HG02610 (cell line): ENCODE results near the gene PLXNB2.
"Not testable (repeated sequence)": the region's sequence is repeated elsewhere in the genome, so short reads cannot be mapped to it uniquely, and the experiment has no call there.

Source experiments
- ATAC-seq: cut with Tn5 transposase; IDR thresholded peaks from one replicate; pipeline ENCODE4 v1.9.1; 2021; ENCODE audit warnings: mild to moderate bottlenecking, moderate library complexity; ENCODE audit not compliant: unreplicated experiment

Gene PLXNB2

DNA sequence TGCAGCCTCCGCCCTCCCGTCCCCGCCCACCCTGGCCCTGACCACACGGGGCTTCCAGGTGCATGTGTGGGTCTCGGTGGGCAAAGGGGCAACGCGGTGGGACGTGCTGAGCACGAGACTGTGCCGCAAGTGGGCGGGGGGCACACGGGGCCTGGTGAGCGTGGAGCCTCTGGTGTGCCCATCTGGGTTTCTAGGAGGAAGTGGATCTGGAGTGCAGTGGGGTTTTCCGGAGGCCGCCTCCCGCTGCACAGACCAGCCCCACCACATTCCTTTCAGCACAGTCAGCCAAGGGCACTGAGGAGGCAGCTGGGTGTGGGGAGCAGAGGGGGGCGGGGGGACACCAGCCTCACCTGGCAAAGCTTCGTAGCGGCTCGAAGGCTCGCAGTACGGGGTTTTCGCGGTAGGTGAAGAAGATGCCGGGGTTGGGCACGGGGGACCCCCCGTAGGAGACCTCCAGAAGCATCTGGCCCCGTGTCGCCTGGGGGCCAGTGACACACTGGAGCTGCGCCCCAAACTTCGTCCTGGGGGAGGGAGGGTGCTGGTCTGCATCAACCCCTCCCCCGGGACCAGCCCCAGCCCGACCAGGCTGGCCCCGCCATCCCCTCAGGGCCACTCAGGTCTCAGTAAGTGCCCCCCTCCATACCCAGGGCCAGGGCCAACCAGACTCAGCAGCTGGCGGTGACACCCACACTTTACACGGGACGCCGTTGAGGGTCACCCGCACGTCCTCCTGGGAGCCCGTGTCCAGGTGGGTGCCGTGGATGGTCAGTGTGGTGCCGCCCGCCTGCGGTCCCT lies 24.9 kb downstream of the PLXNB2 start:
- ATAC-seq: no peak

DNA sequence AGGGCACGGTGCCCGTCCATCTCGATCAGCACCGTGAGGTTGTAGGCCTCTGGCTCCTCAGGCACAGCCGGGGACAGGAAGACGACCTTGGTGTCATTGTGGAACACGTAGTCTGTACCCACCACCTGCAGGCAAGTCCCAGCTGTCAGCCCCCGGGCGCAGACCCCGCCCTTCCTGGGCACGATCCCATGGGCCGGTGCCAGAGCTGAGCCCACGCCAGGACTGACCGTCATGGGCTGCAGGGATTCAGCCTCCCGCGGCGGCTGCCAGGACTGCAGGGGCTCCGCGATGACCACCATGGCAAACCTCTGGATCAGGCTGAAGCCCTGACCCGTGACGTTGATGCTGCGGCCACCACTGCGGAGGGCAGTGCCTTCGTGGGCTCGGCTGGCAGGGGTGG lies 25.5 kb downstream of the PLXNB2 start:
- no peak for ATAC-seq

GRCh38 chr22:50281384-50281760 lies 26.1 kb downstream of the PLXNB2 start:
- no peak for ATAC-seq

- ATAC-seq: no peak
These were observed 26.6 kb downstream of the PLXNB2 start for GRCh38 chr22:50280708-50281383.

- ATAC-seq: no peak
These were observed 27.3 kb downstream of the PLXNB2 start for GRCh38 chr22:50280022-50280707.

GRCh38 chr22:50278956-50279619 lies 28.4 kb downstream of the PLXNB2 start:
- no peak for ATAC-seq

DNA sequence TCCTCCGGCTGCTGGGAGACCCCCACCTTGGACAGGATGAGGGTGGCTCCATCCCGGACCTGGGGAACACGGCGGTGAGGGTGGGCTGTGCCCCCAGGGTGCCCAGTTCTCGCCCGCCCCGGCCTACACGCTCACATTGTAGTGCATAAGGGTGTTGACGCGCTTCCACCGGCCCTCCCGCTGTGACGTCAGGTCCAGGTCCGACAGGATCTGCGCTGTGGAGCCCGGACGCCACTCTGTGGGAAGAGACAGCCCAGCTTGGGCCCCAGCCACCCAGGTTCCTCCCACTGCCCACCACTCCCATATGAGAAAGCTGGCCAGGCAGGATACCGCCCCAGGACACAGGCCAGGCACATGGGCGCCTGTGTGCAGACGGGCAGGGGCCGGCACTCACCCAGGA lies 29.0 kb downstream of the PLXNB2 start:
- no peak for ATAC-seq

- no peak for ATAC-seq
These were observed 29.7 kb downstream of the PLXNB2 start for GRCh38 chr22:50277761-50278160.

DNA sequence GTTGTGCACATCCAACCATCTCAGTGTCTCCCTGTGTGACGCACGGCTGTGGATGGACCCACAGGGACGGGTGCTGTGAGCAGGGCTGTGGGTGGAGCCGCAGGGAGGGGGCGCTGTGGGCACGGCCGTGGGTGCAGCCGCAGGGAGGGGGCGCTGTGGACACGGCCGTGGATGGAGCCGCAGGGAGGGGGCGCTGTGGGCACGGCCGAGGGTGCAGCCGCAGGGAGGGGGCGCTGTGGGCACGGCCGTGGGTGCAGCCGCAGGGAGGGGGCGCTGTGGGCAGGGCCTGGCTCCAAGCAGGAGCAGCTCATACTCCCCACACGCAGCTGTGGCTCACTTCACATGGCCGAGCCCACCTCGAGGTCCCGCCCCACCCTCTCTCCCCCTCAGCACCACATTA lies 31.3 kb downstream of the PLXNB2 start:
- ATAC-seq: no peak

DNA sequence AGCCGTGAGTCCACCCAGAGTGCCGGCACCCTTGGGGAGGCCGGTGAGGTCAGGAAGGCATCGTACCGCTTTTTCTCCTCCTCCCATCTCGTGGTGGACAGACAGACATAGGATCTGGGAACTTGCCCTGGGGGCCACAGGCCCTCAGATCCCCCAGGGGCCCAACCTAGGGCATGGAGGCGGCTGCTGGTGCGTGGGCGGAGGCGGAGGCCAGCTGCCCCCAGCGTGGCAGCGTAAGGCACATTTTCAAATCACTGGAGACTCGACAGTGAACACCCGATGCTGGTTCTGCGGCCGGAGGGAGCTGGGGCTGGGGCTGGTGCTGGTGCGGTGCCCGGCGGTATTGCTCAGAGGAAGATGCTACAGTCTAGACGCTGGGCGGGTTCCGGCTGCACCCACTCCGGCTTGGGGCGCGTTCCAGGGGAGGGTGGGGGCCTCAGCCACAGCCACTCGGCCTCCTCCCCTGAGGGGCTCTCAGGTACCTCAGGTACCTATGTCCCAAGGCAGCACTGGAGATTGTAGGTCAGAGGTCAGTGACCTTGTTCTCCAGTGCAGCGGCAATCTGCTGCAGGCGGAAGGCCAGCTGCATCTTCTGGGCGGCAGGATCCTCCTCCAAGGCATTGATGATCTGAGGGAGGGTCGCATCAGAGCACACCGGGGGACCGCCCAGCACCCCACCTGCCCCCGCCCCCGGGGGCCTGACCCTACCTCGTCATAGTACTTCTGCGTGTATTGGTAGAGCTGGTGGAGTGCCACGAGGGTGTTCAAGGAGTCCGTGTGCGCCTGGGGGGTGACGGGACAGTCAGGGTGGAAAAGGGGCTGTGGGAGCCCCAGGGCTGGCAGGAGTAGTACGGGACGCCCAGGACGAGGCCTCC lies 32.0 kb downstream of the PLXNB2 start:
- ATAC-seq: no peak

GRCh38 chr22:50274771-50275170 lies 32.7 kb downstream of the PLXNB2 start:
- no peak for ATAC-seq

- no peak for ATAC-seq
These were observed 33.1 kb downstream of the PLXNB2 start for GRCh38 chr22:50274311-50274710.

- not testable (repeated sequence) for ATAC-seq
These were observed 33.7 kb downstream of the PLXNB2 start for GRCh38 chr22:50273781-50274180.

- not testable (repeated sequence) for ATAC-seq
These were observed 34.1 kb downstream of the PLXNB2 start for GRCh38 chr22:50273352-50273751.

DNA sequence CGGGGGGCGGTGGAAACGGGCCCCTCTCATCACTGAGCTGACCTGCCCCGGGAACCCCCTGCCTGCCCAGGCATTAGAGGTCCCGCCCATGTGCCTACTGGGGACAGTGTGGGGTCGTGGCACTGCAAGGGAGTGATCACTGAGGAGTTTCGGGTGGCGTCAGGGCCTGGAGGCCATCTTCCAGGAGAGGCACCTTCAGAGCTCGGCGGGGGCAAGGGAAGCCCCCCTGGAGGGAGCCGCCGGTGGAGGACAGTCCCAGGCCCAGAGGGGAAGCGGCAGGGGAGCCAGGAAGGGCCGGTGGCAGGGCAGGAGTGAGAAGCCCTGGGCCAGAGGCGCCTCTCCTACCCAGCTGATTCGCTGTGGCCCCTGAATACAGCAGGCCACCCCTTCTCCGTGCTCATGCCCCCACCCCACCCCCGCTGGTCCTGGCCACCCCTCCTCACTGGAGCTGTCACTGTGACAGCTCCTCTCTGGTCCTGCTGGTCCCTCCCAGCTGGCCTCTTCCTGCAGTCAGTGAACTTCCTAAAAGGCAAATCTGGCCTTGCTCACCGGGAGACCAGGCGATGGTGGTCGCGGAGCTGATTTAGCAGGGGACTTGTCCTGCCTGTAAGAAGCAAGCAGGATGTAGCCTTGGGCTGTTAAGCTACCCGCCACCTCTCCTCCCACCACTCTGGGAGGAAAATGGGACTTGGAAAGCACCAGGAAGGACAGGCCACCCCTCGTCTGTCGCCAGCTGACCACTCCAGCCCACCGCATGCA lies 35.2 kb downstream of the PLXNB2 start:
- ATAC-seq: no peak

DNA sequence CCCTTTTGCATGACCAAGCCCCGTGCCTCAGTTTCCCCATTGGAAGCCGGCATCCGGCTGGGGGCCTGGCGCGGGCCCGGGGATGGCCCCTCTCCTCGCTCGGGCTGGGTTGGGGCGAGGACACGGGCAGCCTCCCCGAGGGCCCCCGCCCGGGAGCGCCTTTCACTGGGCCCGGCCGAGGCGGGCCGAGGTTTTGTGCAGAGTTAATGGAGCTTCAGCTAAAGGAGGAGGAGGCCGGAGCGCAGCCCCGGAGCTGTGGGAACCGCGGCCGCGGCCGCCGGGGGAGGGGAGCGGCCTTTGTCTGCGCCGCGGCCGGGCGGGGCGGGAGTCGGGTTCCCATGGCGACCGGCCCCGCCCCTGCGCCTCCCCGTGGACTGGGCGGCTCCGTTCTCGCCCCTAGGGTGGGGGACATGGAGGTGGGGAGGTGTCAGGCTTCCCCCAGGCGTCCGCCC lies 35.9 kb downstream of the PLXNB2 start:
- ATAC-seq: no peak

- no peak for ATAC-seq
These were observed 36.6 kb downstream of the PLXNB2 start for GRCh38 chr22:50270666-50271394.

GRCh38 chr22:50269970-50270665 lies 37.3 kb downstream of the PLXNB2 start, which contains the start of gene MAPK11:
Gene MAPK11, minus strand, starts transcription at chr22:50270380. Its CDS starts 88 bp downstream, at chr22:50270292.
- ATAC-seq: no peak
